Right lobe of liver (tissue), 4 donors: ENCODE measurements around the gene UAP1L1.

ENCODE experiments used
- POLR2A ChIP-seq: fragments of 450-650 bp; IDR thresholded peaks from one replicate; pipeline ENCODE4 v1.6.1; 2017; ENCODE audit warnings: antibody characterized with exemption, mild to moderate bottlenecking
- TF ChIP-seq, protein P1 (sequence below), 4 donors: fragments of 200-600 bp in 3 of 4; fragments of 450-650 bp in 1 of 4; IDR thresholded peaks; one replicate each; pipeline versions ENCODE4 v1.5.1 to v1.8.0; 2016 to 2022; ENCODE audit warnings: antibody characterized with exemption in 4 of 4, mild to moderate bottlenecking in 2 of 4
- donor health status: DM: no; HTN: no; CAD: no.
- donor health status: DM: no; HTN: no; CAD: no.
- donor health status: DM: no; HTN: yes; CAD: no.

DNA sequence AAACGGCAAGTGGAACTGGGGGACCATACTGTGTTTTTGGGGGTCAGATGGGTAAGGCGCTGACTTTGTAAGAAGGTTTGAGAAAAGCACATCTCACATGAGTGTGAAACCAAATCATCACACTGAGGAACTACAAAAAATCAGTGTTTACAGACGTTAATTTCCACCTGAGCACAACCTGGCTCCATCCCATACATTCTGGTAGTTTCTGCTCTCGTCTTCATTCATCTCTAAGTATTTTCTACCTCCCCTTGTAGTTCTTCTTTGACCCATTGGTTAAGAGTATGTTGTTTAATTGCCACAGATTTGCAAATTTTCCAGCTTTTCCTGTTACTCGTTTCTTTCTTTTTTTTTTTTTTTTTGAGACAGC is 46.1 kb downstream of the UAP1L1 start:
- TF ChIP-seq, protein P1, sequence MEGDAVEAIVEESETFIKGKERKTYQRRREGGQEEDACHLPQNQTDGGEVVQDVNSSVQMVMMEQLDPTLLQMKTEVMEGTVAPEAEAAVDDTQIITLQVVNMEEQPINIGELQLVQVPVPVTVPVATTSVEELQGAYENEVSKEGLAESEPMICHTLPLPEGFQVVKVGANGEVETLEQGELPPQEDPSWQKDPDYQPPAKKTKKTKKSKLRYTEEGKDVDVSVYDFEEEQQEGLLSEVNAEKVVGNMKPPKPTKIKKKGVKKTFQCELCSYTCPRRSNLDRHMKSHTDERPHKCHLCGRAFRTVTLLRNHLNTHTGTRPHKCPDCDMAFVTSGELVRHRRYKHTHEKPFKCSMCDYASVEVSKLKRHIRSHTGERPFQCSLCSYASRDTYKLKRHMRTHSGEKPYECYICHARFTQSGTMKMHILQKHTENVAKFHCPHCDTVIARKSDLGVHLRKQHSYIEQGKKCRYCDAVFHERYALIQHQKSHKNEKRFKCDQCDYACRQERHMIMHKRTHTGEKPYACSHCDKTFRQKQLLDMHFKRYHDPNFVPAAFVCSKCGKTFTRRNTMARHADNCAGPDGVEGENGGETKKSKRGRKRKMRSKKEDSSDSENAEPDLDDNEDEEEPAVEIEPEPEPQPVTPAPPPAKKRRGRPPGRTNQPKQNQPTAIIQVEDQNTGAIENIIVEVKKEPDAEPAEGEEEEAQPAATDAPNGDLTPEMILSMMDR (IDR thresholded peaks at IDR 0.05), result no peak
- TF ChIP-seq POLR2A, result no peak
